Heart left ventricle (tissue), 16 donors: ENCODE data around the gene GUCY2C. TPM values are rescaled to one million over a fixed set of nuclear protein-coding genes. Genes with fewer than 3 reads are reported as not detected.

ENCODE experiments used
- ATAC-seq, 4 donors: fragments of 200-7000 bp; cut with Tn5 transposase; one replicate each; pipeline ENCODE4 v1.9.1; 2020 to 2022; ENCODE audit warnings: moderate library complexity in 4 of 4, mild to moderate bottlenecking in 3 of 4, moderate number of reproducible peaks in 1 of 4
- DNase-seq, 5 donors: peaks; one replicate each; pipeline ENCODE4 v3.0.0-alpha.2; 2020
- H3K27ac ChIP-seq, 12 donors: fragments of 200-600 bp; sonication (generic) in 4 of 12; one replicate each; pipeline versions ENCODE4 v1.5.0 to v1.8.0; 2016 to 2022; ENCODE audit warnings: mild to moderate bottlenecking in 2 of 12
- H3K27me3 ChIP-seq, 9 donors: fragments of 200-600 bp; sonication (generic) in 2 of 9; one replicate each; pipeline versions ENCODE4 v1.5.1 to v1.8.0; 2016 to 2022; ENCODE audit warnings: mild to moderate bottlenecking in 3 of 9
- H3K36me3 ChIP-seq, 9 donors: fragments of 200-600 bp; sonication (generic) in 2 of 9; one replicate each; pipeline versions ENCODE4 v1.5.0 to v1.8.0; 2018 to 2022; ENCODE audit warnings: mild to moderate bottlenecking in 2 of 9
- H3K4me1 ChIP-seq, 12 donors: fragments of 200-600 bp; sonication (generic) in 4 of 12; one replicate each; pipeline versions ENCODE4 v1.5.0 to v1.8.0; 2016 to 2022; ENCODE audit warnings: mild to moderate bottlenecking in 3 of 12
- H3K4me3 ChIP-seq, 12 donors: fragments of 200-600 bp; sonication (generic) in 4 of 12; one replicate each; pipeline versions ENCODE4 v1.5.0 to v1.8.0; 2017 to 2022; ENCODE audit warnings: mild to moderate bottlenecking in 9 of 12, moderate library complexity in 4 of 12
- H3K9me3 ChIP-seq, 12 donors: fragments of 200-600 bp; sonication (generic) in 4 of 12; one replicate each; pipeline versions ENCODE4 v1.5.0 to v1.8.0; 2016 to 2022; ENCODE audit warnings: mild to moderate bottlenecking in 1 of 12
- POLR2A ChIP-seq, 2 donors: fragments of 450-650 bp; IDR thresholded peaks; one replicate each; pipeline ENCODE4 v1.6.1; 2017; ENCODE audit warnings: antibody characterized with exemption in 2 of 2, mild to moderate bottlenecking in 2 of 2, moderate library complexity in 2 of 2
- WGBS, 4 donors: extraction: QIAGEN DNeasy Blood & Tissue Kit in 2 of 4; methylation state at CpG; one replicate each; pipeline versions ENCODE4 v1.1.5 to v1.1.7; 2013 to 2018; 5-methylcytosine and 5-hydroxymethylcytosine counted together
- intact Hi-C, 10 donors: fragments of 100-400 bp; cut with DNase I; formaldehyde crosslinking; loops; one replicate each; pipeline versions ENCODE4 v1.11.1 to v1.14.2; 2022
- polyA plus RNA-seq, 2 donors: library from polyadenylated mRNA; stranded (reverse); fragments of 200-250 nt; gene quantifications; one replicate each; pipeline ENCODE4 v1.2.3, GENCODE V29; 2013
- total RNA-seq, 9 donors: library from RNA; depleted of rRNA in 2 of 9; stranded (reverse); fragments of >200 nt in 2 of 9; fragmentation: NEBNext Ultra II Directional in 3 of 9; extraction: Animal tissue kit (Norgen Biotek cat#: 25700) in 3 of 9; gene quantifications; one replicate each; pipeline versions ENCODE4 v1.1.0 to v1.2.4, GENCODE V29; 2016 to 2023
- TF ChIP-seq, protein P1 (sequence below), 12 donors: fragments of 200-600 bp; sonication (generic) in 4 of 12; IDR thresholded peaks; one replicate each; pipeline versions ENCODE4 v1.5.0 to v1.8.0; 2018 to 2022; ENCODE audit warnings: antibody characterized with exemption in 12 of 12, mild to moderate bottlenecking in 5 of 12
- donor health status: ischemic (EF 13 %, LVEDD 7.1; RV severe dilation, severe dysfunction).
- donor health status: healthy with polysubstance abuse.
- donor health status: DM: no; HTN: yes; CAD: no.
- donor health status: DM: no; HTN: no; CAD: no.
- donor health status: ischemic (EF 25% LVEDD 6.9; RV normal size, moderate dysfunction).
- donor health status: ischemic (EF 25% LVEDD 5.7; RV mildly dilated, moderate dysfunction).
- donor health status: healthy.
- donor health status: DM: yes; HTN: yes; CAD: no.
- donor health status: ischemic (EF 35%, LVEDD 5.7; RV mildly dilated, moderate dysfunction).
- donor health status: nonischemic (EF 11% LVEDD 7.7; RV severe dilation, severe dysfunction).
- donor health status: DM: yes; HTN: yes; CAD: no.
- donor health status: PGD.
- donor health status: ischemic (EF 29% LVEDD 5.4; RV normal size, mild dysfunction).
- donor health status: nonischemic (EF 23%, LVEDD 6.1; RV moderate dilation, normal function).

GUCY2C gene
- total and polyA plus RNA-seq, 11 donors: 0.03 to 0.15 TPM; not detected in 9

DNA sequence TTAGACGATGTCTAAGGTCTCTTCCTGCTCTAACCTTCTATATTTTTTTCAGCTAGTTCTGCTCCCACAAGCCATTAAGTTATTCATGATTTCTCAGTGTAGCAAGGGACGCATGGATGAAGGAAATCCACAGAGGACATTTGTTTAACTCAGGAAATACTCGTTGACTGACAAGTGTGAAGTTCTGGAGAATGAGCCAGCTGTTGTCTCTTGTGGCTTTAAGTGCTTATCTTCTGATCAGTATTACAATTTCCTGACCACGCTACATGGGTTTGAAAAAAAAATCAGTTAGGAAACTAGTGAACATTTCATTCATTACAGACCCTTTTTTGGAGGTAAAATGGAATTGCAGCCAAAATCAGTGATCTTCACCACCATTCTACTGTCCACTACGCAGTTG lies 53.1 kb downstream of the GUCY2C start:
- Histone ChIP-seq H3K27ac (peak overlapping the region in 1 of 12 donors; percentile 27), H3K4me1 (peaks cover 0 to 25% (median 2%) of the 10 kb centered on the region in 12 donors), H3K27me3 (no peaks in the 10 kb centered on the region), H3K36me3 (no peaks in the 10 kb centered on the region), H3K4me3 (no peak overlapping the region), H3K9me3 (no peaks in the 10 kb centered on the region)
- ATAC-seq: no peak
- WGBS, 4 donors: 36 to 48% (median 45%) methylated on average over 5 of the region's 5 CpGs
- TF ChIP-seq, protein P1, sequence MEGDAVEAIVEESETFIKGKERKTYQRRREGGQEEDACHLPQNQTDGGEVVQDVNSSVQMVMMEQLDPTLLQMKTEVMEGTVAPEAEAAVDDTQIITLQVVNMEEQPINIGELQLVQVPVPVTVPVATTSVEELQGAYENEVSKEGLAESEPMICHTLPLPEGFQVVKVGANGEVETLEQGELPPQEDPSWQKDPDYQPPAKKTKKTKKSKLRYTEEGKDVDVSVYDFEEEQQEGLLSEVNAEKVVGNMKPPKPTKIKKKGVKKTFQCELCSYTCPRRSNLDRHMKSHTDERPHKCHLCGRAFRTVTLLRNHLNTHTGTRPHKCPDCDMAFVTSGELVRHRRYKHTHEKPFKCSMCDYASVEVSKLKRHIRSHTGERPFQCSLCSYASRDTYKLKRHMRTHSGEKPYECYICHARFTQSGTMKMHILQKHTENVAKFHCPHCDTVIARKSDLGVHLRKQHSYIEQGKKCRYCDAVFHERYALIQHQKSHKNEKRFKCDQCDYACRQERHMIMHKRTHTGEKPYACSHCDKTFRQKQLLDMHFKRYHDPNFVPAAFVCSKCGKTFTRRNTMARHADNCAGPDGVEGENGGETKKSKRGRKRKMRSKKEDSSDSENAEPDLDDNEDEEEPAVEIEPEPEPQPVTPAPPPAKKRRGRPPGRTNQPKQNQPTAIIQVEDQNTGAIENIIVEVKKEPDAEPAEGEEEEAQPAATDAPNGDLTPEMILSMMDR (IDR thresholded peaks at IDR 0.05): no peak
- no peak for DNase-seq
- intact Hi-C loops: loop anchor here in 1 of 10 donors (10.0 kb wide), 1 partner anchor 352 kb away; no protein-coding TSS in a partner anchor

DNA sequence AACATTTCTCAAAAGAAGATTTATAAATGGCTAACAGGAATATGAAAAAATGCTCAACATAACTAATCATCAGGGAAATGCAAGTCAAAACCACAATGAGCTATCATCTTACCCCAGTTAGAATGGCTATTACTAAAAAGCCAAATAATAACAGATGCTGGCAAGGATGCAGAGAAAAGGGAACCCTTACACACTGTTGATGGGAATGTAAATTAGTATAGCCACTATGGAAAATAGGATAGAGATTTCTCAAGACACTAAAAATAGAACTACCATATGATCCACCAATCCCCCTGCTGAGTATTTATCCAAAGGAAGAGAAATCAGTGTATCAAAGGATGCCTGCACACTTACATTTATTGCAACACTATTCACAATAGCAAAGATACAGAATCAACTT lies 58.3 kb downstream of the GUCY2C start:
- ATAC-seq (no peak), DNase-seq (no peak)
- H3K27me3 ChIP-seq: no peaks in the 10 kb centered on the region
- no peak overlapping the region for H3K4me3 ChIP-seq
- TF ChIP-seq, protein P1 (IDR thresholded peaks at IDR 0.05): no peak
- TF ChIP-seq POLR2A (IDR thresholded peaks at IDR 0.05): no peak
- no peaks in the 10 kb centered on the region for H3K36me3 ChIP-seq
- H3K4me1 ChIP-seq: peaks cover 0 to 3% (median 0%) of the 10 kb centered on the region in 12 donors
- peaks cover 0 to 15% (median 0%) of the 10 kb centered on the region in 12 donors for H3K9me3 ChIP-seq
- intact Hi-C loops: loop anchor here in 3 of 10 donors (10.0 kb wide), 2 partner anchors 77 to 357 kb away; no protein-coding TSS in a partner anchor
- H3K27ac ChIP-seq: no peak overlapping the region

DNA sequence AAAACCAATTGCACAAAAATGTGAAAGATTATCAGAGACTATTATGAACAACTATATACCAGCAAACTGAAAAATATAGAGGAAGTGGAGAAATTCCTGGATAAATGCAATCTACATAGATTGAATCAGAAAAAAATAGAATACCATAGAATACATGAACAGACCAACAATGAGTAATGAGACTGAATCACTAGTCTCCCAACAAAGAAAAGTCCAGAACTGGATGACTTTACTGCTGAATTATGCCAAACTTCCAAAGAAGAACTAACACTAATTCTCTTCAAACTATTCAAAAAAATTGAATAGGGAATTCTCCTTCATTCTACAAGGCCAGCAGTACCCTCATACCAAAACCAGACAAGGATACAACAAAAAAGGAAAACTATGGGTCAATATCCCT lies 60.6 kb downstream of the GUCY2C start:
- no peaks in the 10 kb centered on the region for H3K4me1 ChIP-seq
- TF ChIP-seq, protein P1 (IDR thresholded peaks at IDR 0.05): no peak
- no peak for TF ChIP-seq POLR2A (IDR thresholded peaks at IDR 0.05)
- intact Hi-C loops: loop anchor here in 3 of 10 donors (10.0 kb wide), 2 partner anchors 79 to 359 kb away; no protein-coding TSS in a partner anchor
- H3K27me3 ChIP-seq: no peaks in the 10 kb centered on the region
- no peaks in the 10 kb centered on the region for H3K36me3 ChIP-seq
- no peak overlapping the region for H3K27ac ChIP-seq
- peaks cover 0 to 15% (median 0%) of the 10 kb centered on the region in 12 donors for H3K9me3 ChIP-seq
- DNase-seq (no peak), ATAC-seq (no peak)
- no peak overlapping the region for H3K4me3 ChIP-seq

DNA sequence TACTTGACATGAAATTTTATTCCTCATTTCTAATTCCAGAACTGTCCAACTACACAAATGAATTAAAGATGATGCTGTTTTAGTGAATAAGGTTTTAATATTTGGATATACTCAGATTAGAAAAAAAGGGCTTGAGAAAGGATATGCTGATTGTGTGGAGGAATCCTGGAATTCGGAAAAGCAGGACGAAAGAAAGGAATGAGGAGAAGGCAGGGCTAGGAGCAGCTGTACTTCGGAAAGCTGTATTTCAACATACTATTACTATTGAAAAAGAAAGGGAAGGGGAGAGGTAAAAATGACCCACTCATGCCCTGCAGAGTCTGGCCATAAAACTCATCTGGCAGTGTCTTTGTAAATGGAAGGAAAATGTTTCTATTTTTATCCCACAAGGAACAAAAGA lies 65.6 kb downstream of the GUCY2C start:
- no peak for TF ChIP-seq POLR2A (IDR thresholded peaks at IDR 0.05)
- TF ChIP-seq, protein P1 (IDR thresholded peaks at IDR 0.05): no peak
- intact Hi-C loops: loop anchor here in 7 of 10 donors (1.0 to 10.0 kb wide), 7 partner anchors 32 to 367 kb away; no protein-coding TSS in a partner anchor

More for the DNA sequence above, 65.6 kb downstream of the GUCY2C start:
- WGBS, 4 donors: 42 to 65% (median 51%) methylated on average over 3 of the region's 3 CpGs
- H3K36me3 ChIP-seq: no peaks in the 10 kb centered on the region
- DNase-seq (no peak), ATAC-seq (no peak)
- H3K4me3 ChIP-seq: no peak overlapping the region
- H3K27me3 ChIP-seq: no peaks in the 10 kb centered on the region
- H3K4me1 ChIP-seq: peaks cover 0 to 3% (median 0%) of the 10 kb centered on the region in 12 donors
- H3K27ac ChIP-seq: no peak overlapping the region
- H3K9me3 ChIP-seq: peaks cover 0 to 4% (median 0%) of the 10 kb centered on the region in 12 donors
